Measurements from ENCODE around the gene SLC25A34. TPM values are rescaled to one million over a fixed set of nuclear protein-coding genes. Genes with fewer than 3 reads are reported as not detected.
"Not testable (repeated sequence)": the region's sequence is repeated elsewhere in the genome, so short reads cannot be mapped to it uniquely, and the experiment has no call there.

The SLC25A34 gene
- total RNA-seq: 3.9 TPM

- no peak for DNase-seq (ENCODE audit: low spot score)
These were observed at the start of gene SLC25A34 for GRCh38 chr1:15736038-15736891. SLC25A34 (plus strand) TSS chr1:15736258; CDS start chr1:15736486, 228 bp downstream.

GRCh38 chr1:15687446-15687845 is 48.6 kb upstream of the SLC25A34 start:
- no peak for DNase-seq (ENCODE audit: low spot score)

GRCh38 chr1:15690317-15690716 is 45.7 kb upstream of the SLC25A34 start:
- no peak for DNase-seq (ENCODE audit: low spot score)

GRCh38 chr1:15691434-15692032 is 44.5 kb upstream of the SLC25A34 start:
- DNase-seq (ENCODE audit: low spot score): no peak

DNA sequence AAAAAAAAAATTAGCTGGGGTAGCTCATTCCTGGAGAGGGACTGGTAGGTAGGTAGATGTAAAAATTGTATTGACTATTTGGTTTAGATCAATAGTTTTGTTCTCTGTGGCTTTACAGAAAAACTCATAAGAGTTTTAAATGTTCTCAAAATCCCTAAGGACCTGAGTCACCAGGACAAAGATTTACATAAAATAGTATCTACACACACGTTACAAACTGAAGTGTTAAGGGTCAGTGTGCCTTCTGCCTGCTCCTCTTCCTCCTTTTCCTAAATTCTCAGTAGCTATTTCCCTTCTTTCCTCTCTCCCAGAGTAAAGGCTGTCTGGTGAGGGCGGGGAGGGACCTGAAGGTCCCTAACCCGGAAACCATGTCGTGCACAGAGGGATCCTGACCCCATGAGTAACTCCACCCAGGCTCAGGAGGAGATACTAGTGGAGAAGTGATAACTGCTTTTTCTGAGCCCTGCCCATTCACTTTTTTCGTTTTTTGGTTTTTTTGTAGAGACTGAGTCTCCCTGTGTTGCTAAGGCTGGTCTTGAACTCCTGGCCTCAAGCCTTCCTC is 43.9 kb upstream of the SLC25A34 start:
- DNase-seq (ENCODE audit: low spot score): no peak

GRCh38 chr1:15693371-15693770 is 42.7 kb upstream of the SLC25A34 start:
- no peak for DNase-seq (ENCODE audit: low spot score)

GRCh38 chr1:15696956-15697521 is 39.0 kb upstream of the SLC25A34 start:
- no peak for DNase-seq (ENCODE audit: low spot score)

GRCh38 chr1:15698201-15698600 is 37.9 kb upstream of the SLC25A34 start:
- no peak for DNase-seq (ENCODE audit: low spot score)

DNA sequence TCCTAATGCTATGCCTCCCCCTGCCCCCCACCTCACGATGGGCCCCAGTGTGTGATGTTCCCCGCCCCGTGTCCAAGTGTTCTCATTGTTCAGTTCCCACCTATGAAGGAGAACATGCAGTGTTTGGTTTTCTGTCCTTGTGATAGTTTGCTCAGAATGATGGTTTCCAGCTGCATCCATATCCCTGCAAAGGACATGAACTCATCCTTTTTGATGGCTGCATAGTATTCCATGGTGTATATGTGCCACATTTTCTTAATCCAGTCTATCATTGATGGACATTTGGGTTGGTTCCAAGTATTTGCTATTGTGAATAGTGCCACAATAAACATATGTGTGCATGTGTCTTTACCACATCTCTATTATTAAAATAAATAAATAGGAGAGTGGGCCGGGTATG is 36.7 kb upstream of the SLC25A34 start:
- DNase-seq (ENCODE audit: low spot score): not testable (repeated sequence)

- DNase-seq (ENCODE audit: low spot score): no peak
These were observed 35.5 kb upstream of the SLC25A34 start for GRCh38 chr1:15700508-15700907.

- no peak for DNase-seq (ENCODE audit: low spot score)
These were observed 34.3 kb upstream of the SLC25A34 start for GRCh38 chr1:15701784-15702183.

DNA sequence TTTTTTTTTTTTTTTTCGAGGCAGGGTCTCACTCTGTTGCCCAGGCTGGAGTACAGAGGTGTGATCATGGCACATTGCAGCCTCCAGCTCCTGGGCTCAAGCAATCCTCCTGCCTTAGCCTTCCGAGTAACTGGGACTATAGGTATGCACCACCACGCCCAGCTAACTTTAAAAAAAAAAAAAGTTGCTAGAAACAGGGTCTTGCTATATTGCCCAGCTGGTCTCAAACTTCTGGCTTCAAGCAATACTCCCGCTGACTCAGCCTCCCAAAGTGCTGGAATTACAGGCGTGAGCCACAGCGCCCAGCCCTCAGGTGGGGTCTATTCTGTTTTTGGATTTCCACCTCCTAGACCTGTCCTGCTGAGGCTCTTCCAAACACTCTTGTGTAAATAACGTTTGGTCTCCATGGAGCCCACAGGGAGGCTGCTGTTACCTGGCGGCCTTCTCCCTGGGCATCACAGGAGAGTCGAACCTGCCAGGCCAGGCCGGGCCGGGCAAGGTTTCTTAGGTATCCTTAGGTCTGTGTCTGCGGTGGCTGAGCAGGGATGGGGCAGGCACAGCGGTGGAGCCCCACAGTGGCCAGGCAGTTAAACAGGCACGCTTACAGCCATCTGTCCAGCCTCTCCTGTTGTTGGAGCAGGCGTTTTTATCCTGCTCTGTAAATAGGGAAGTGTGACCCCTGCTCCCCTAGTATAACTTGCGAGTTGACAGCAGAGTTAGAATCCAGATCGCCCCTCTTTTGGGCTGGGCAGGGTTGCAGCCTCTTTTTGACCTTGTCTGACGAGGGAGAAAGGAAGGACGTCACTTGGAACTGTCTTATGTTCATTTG is 33.1 kb upstream of the SLC25A34 start:
- no peak for DNase-seq (ENCODE audit: low spot score)

- peak; percentile 76 for DNase-seq (ENCODE audit: low spot score)
These were observed 32.5 kb upstream of the SLC25A34 start for GRCh38 chr1:15703562-15703961.

GRCh38 chr1:15704526-15705183 is 31.4 kb upstream of the SLC25A34 start:
- no peak for DNase-seq (ENCODE audit: low spot score)

GRCh38 chr1:15705184-15705566 is 30.9 kb upstream of the SLC25A34 start:
- DNase-seq (ENCODE audit: low spot score): no peak

GRCh38 chr1:15706751-15707150 is 29.3 kb upstream of the SLC25A34 start:
- DNase-seq (ENCODE audit: low spot score): no peak

- no peak for DNase-seq (ENCODE audit: low spot score)
These were observed 28.7 kb upstream of the SLC25A34 start for GRCh38 chr1:15707239-15707925.

GRCh38 chr1:15708486-15709137 is 27.4 kb upstream of the SLC25A34 start:
- no peak for DNase-seq (ENCODE audit: low spot score)

GRCh38 chr1:15709226-15709625 is 26.8 kb upstream of the SLC25A34 start:
- DNase-seq (ENCODE audit: low spot score): no peak

DNA sequence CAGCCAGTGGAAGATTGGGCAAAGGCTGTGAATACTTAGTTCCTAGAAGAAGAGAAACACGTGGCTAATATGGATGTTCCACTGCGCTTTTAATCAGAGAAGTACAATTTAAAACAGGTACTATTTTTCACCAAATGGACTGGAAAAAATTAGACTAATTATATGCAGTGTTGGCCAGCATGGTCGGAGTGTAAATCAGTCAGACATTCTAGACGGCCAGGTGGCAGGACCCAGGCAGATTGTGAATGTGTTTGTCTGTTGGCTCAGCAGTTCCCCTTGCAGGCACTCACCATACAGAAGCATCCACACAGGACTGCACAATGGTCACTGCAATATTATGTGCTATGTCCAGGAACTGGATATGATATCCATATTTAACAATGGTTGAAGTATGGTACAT is 23.9 kb upstream of the SLC25A34 start:
- DNase-seq (ENCODE audit: low spot score): no peak
